Caco-2 (cell line): Measurements from ENCODE around the gene PTPRN2. TPM values are rescaled to one million over a fixed set of nuclear protein-coding genes. Genes with fewer than 3 reads are reported as not detected.

Experiments
- BruUV-seq: library from RNA; stranded (reverse); fragments of 400-500 nt; replicated peaks from 2 replicates; lab custom pipeline; 2021; lab: Mats Ljungman, UMichigan
- CTCF ChIA-PET: fragments of 300-600 bp; sonication (Branson Sonifier 250); formaldehyde crosslinking; loops from one replicate; lab custom pipeline; 2022; ENCODE audit warnings: antibody characterized with exemption; lab: Charles Lee
- POLR2A ChIA-PET: fragments of 300-600 bp; sonication (Branson Sonifier 250); formaldehyde crosslinking; loops from one replicate; lab custom pipeline; 2022; ENCODE audit warnings: antibody characterized with exemption; lab: Charles Lee
- DNase-seq, 2 experiments: peaks; one replicate each; pipeline versions ENCODE4 v3.0.0 to v3.0.0-alpha.2; 2020 to 2022
- H3K27me3 ChIP-seq: replicated peaks from 2 replicates; pipeline ENCODE4 v1.6.0; 2011; ENCODE audit warnings: low read length; ENCODE audit not compliant: control insufficient read depth, insufficient read depth
- H3K36me3 ChIP-seq: 2 replicates; pipeline ENCODE4 v1.5.1; 2011; ENCODE audit warnings: low read length; ENCODE audit not compliant: control insufficient read depth, insufficient read depth
- H3K4me1 ChIP-seq: fragments of 250-450 bp; sonication (Bioruptor Pico); 2 replicates; pipeline ENCODE4 v1.5.1; 2020; ENCODE audit warnings: mild to moderate bottlenecking
- H3K4me3 ChIP-seq: 2 replicates; pipeline ENCODE4 v1.5.1; 2011; ENCODE audit warnings: low read depth, mild to moderate bottlenecking, control low read depth, low read length
- H3K9me3 ChIP-seq: fragments of 250-450 bp; sonication (Bioruptor Pico); 2 replicates; pipeline ENCODE4 v1.5.1; 2020; ENCODE audit warnings: mild to moderate bottlenecking, moderate library complexity
- H3K27ac Mint-ChIP-seq: one replicate; pipeline ENCODE4 v1.8.0; 2022; ENCODE audit warnings: mixed read lengths; ENCODE audit not compliant: unreplicated experiment
- H3K27me3 Mint-ChIP-seq: one replicate; pipeline ENCODE4 v1.8.0; 2022; ENCODE audit warnings: mixed read lengths; ENCODE audit not compliant: insufficient read depth, unreplicated experiment
- H3K36me3 Mint-ChIP-seq: one replicate; pipeline ENCODE4 v1.8.0; 2022; ENCODE audit warnings: mild to moderate bottlenecking, mixed read lengths; ENCODE audit not compliant: insufficient read depth, unreplicated experiment
- H3K4me1 Mint-ChIP-seq: one replicate; pipeline ENCODE4 v1.8.0; 2022; ENCODE audit warnings: low read depth, mixed read lengths; ENCODE audit not compliant: unreplicated experiment
- H3K4me3 Mint-ChIP-seq: one replicate; pipeline ENCODE4 v1.8.0; 2022; ENCODE audit warnings: mild to moderate bottlenecking, moderate library complexity, mixed read lengths; ENCODE audit not compliant: unreplicated experiment
- H3K9me3 Mint-ChIP-seq: one replicate; pipeline ENCODE4 v1.8.0; 2022; ENCODE audit warnings: mixed read lengths; ENCODE audit not compliant: unreplicated experiment
- intact Hi-C: fragments of 100-400 bp; cut with micrococcal nuclease; formaldehyde crosslinking; loops from one replicate; pipeline ENCODE4 v1.10.0; 2022; ENCODE audit not compliant: unreplicated experiment
- total RNA-seq: library from RNA; stranded (reverse); gene quantifications from 2 replicates; pipeline ENCODE4 v1.2.3, GENCODE V29; 2022
- TF ChIP-seq, protein P1 (sequence below), 2 experiments: fragments of 200-600 bp in 1 of 2; IDR thresholded peaks; 1 replicate in 1 of 2; 2 replicates in 1 of 2; pipeline versions ENCODE4 v1.5.1 to v1.8.0; 2011 to 2022; ENCODE audit warnings: antibody characterized with exemption in 1 of 2, control low read depth in 1 of 2, inconsistent platforms in 1 of 2, low read depth in 1 of 2, low read length in 1 of 2, mild to moderate bottlenecking in 1 of 2, moderate library complexity in 1 of 2; ENCODE audit not compliant: insufficient read depth in 1 of 2, severe bottlenecking in 1 of 2, unreplicated experiment in 1 of 2

Gene PTPRN2
- total RNA-seq, 1 experiment from 2014 or later, result 1.4 TPM

DNA sequence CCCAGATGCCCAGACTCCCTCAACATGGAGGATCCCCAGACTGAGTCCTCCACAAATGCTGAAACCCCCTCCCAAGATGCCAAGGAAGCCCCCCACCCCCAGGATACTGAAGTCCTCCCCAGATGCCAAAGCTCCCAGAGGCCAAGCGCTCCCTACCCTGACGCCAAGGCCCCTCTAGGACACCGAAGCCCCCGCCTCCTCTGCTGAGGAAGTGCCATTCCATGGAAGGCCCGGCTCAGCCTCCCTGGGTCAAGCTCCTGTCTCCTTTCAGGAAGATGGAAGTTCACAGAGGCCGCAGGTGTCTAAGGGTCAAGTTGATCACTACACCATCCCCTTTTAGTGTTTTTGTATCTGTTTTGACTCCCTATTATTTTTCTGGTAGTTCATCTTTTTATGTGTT is 644.1 kb downstream of the PTPRN2 start:
- Histone ChIP-seq H3K4me3 (no peak overlapping the region), H3K27me3 (no peaks in the 10 kb centered on the region), H3K36me3 (no peaks in the 10 kb centered on the region), H3K9me3 (0 out of 2 replicates have a peak, but pooled peaks cover 7% of the 10 kb centered on the region), H3K4me1 (no peaks in the 10 kb centered on the region)
- no TSS peak for BruUV-seq
- TF ChIP-seq, protein P1, sequence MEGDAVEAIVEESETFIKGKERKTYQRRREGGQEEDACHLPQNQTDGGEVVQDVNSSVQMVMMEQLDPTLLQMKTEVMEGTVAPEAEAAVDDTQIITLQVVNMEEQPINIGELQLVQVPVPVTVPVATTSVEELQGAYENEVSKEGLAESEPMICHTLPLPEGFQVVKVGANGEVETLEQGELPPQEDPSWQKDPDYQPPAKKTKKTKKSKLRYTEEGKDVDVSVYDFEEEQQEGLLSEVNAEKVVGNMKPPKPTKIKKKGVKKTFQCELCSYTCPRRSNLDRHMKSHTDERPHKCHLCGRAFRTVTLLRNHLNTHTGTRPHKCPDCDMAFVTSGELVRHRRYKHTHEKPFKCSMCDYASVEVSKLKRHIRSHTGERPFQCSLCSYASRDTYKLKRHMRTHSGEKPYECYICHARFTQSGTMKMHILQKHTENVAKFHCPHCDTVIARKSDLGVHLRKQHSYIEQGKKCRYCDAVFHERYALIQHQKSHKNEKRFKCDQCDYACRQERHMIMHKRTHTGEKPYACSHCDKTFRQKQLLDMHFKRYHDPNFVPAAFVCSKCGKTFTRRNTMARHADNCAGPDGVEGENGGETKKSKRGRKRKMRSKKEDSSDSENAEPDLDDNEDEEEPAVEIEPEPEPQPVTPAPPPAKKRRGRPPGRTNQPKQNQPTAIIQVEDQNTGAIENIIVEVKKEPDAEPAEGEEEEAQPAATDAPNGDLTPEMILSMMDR (IDR thresholded peaks at IDR 0.05; ENCODE audit: insufficient read depth in 1 of 2, low read depth in 1 of 2, low read length in 1 of 2, severe bottlenecking in 1 of 2, unreplicated experiment in 1 of 2), result no peak
- ChIA-PET CTCF (no interaction called here), POLR2A (no interaction called here)
- no peak overlapping the region for H3K4me3 Mint-ChIP-seq
- no peaks in the 10 kb centered on the region for H3K27me3 Mint-ChIP-seq
- H3K27ac Mint-ChIP-seq, result no peak overlapping the region
- H3K9me3 Mint-ChIP-seq, result peaks cover 49% of the 10 kb centered on the region
- no peaks in the 10 kb centered on the region for H3K4me1 Mint-ChIP-seq
- peaks cover 10% of the 10 kb centered on the region for H3K36me3 Mint-ChIP-seq
- intact Hi-C loops, result no loop called here
- DNase-seq, result no peak

DNA sequence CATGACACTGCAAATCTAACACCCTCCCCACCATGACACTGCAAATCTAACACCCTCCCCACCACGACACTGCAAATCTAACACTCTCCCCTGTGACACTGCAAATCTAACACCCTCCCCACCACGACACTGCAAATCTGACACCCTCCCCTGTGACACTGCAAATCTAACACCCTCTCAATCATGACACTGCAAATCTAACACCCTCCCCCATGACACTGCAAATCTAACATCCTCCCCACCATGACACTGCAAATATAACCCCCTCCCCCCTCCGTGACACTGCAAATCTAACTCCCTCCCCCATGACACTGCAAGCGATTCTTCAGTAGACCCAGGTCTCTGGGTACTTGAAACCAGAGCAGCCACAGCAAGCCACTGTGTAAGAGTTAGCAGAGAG is 646.4 kb downstream of the PTPRN2 start:
- Mint-ChIP-seq H3K27me3 (no peaks in the 10 kb centered on the region), H3K4me1 (no peaks in the 10 kb centered on the region), H3K36me3 (peaks cover 10% of the 10 kb centered on the region), H3K4me3 (no peak overlapping the region), H3K27ac (no peak overlapping the region), H3K9me3 (peaks cover 43% of the 10 kb centered on the region)
- Histone ChIP-seq H3K27me3 (no peaks in the 10 kb centered on the region), H3K4me3 (no peak overlapping the region), H3K9me3 (0 out of 2 replicates have a peak, but pooled peaks cover 9% of the 10 kb centered on the region), H3K4me1 (no peaks in the 10 kb centered on the region), H3K36me3 (no peaks in the 10 kb centered on the region)
- no TSS peak for BruUV-seq
- POLR2A ChIA-PET, result no interaction called here
- intact Hi-C loops, result no loop called here
- TF ChIP-seq, protein P1 (IDR thresholded peaks at IDR 0.05; ENCODE audit: insufficient read depth in 1 of 2, low read depth in 1 of 2, low read length in 1 of 2, severe bottlenecking in 1 of 2, unreplicated experiment in 1 of 2), result no peak
- CTCF ChIA-PET, result no interaction called here
- DNase-seq, result no peak

- Histone ChIP-seq H3K36me3 (no peaks in the 10 kb centered on the region), H3K9me3 (0 out of 2 replicates have a peak, but pooled peaks cover 9% of the 10 kb centered on the region), H3K4me3 (no peak overlapping the region), H3K27me3 (no peaks in the 10 kb centered on the region), H3K4me1 (no peaks in the 10 kb centered on the region)
- no peaks in the 10 kb centered on the region for H3K27me3 Mint-ChIP-seq
- ChIA-PET POLR2A (no interaction called here), CTCF (no interaction called here)
- no peak for DNase-seq
- no peak overlapping the region for H3K27ac Mint-ChIP-seq
- H3K4me3 Mint-ChIP-seq, result no peak overlapping the region
- TF ChIP-seq, protein P1 (IDR thresholded peaks at IDR 0.05; ENCODE audit: insufficient read depth in 1 of 2, low read depth in 1 of 2, low read length in 1 of 2, severe bottlenecking in 1 of 2, unreplicated experiment in 1 of 2), result no peak
- peaks cover 44% of the 10 kb centered on the region for H3K9me3 Mint-ChIP-seq
- H3K4me1 Mint-ChIP-seq, result no peaks in the 10 kb centered on the region
- no TSS peak for BruUV-seq
- peaks cover 12% of the 10 kb centered on the region for H3K36me3 Mint-ChIP-seq
- intact Hi-C loops, result no loop called here
These were observed 647.1 kb downstream of the PTPRN2 start for GRCh38 chr7:157940497-157940896.
